ENCODE results near the gene EXO1. TPM values are rescaled to one million over a fixed set of nuclear protein-coding genes. Genes with fewer than 3 reads are reported as not detected.

The EXO1 gene
- polyA plus RNA-seq, 1 donor (not counting 4 experiments of a cell fraction or from before 2014, with no cell fraction given) = 5.4 TPM

- H3K4me1 ChIP-seq (ENCODE audit: control insufficient read depth, extremely low read depth, insufficient read depth, low read length) = peaks cover under 1% of the 10 kb centered on the region
- no peak overlapping the region for H2AFZ ChIP-seq (ENCODE audit: control insufficient read depth, low read length)
- no peaks in the 10 kb centered on the region for H3K9me1 ChIP-seq (ENCODE audit: control insufficient read depth, extremely low read depth, insufficient read depth, low read length)
- H3K36me3 ChIP-seq (ENCODE audit: control insufficient read depth in 2 of 2, extremely low read depth in 1 of 2, insufficient read depth in 2 of 2, low read length in 2 of 2) = no peaks in the 10 kb centered on the region
- dilution Hi-C loops (cut with MboI; ENCODE audit: extremely low pct_ligation_motif_present, low sequenced_read_pairs) = no loop called here
- no peak overlapping the region for H3K27ac ChIP-seq (ENCODE audit: control insufficient read depth, insufficient read depth, low read length)
- DNase-seq (ENCODE audit: low read depth, low spot score) = no peak
- H3K79me2 ChIP-seq (ENCODE audit: control insufficient read depth, insufficient read depth, low read length) = no peaks in the 10 kb centered on the region
- H3K27me3 ChIP-seq (ENCODE audit: control insufficient read depth, extremely low read depth, insufficient read depth, low read length) = no peaks in the 10 kb centered on the region
- H3K9ac ChIP-seq (ENCODE audit: control insufficient read depth, extremely low read depth, insufficient read depth, low read length) = no peak overlapping the region
- H4K20me1 ChIP-seq (ENCODE audit: control insufficient read depth, extremely low read depth, insufficient read depth, low read length) = no peaks in the 10 kb centered on the region
- TF ChIP-seq CTCF (optimal IDR thresholded peaks at IDR 0.05 in 1 of 3, IDR thresholded peaks at IDR 0.05 in 1 of 3, conservative IDR thresholded peaks at IDR 0.05 in 1 of 3; ENCODE audit: extremely low read depth in 1 of 3, insufficient read depth in 2 of 3, low read length in 3 of 3) (no peak), EZH2 (IDR thresholded peaks at IDR 0.05; ENCODE audit: low read length) (no peak)
- no peaks in the 10 kb centered on the region for H3K9me3 ChIP-seq (ENCODE audit: control insufficient read depth, low read depth, low read length)
- no peak overlapping the region for H3K4me2 ChIP-seq (ENCODE audit: control insufficient read depth, extremely low read depth, insufficient read depth, low read depth, low read length)
- FAIRE-seq = no peak
- H3K4me3 ChIP-seq (ENCODE audit: control insufficient read depth in 2 of 3, extremely low read depth in 1 of 3, insufficient read depth in 2 of 3, low read depth in 1 of 3, low read length in 3 of 3) = no peak overlapping the region
Observed at GRCh38 chr1:241808265-241808664, 39.7 kb upstream of the EXO1 start.

- no peak overlapping the region for H3K4me2 ChIP-seq (ENCODE audit: control insufficient read depth, extremely low read depth, insufficient read depth, low read depth, low read length)
- no peak for TF ChIP-seq EZH2 (IDR thresholded peaks at IDR 0.05; ENCODE audit: low read length)
- TF ChIP-seq CTCF (optimal IDR thresholded peaks at IDR 0.05 in 1 of 3, IDR thresholded peaks at IDR 0.05 in 1 of 3, conservative IDR thresholded peaks at IDR 0.05 in 1 of 3; ENCODE audit: extremely low read depth in 1 of 3, insufficient read depth in 2 of 3, low read length in 3 of 3) = no peak
Observed at GRCh38 chr1:241810769-241811405, 37.1 kb upstream of the EXO1 start.

More at GRCh38 chr1:241810769-241811405, 37.1 kb upstream of the EXO1 start:
- no peaks in the 10 kb centered on the region for H3K79me2 ChIP-seq (ENCODE audit: control insufficient read depth, insufficient read depth, low read length)
- FAIRE-seq (no peak), DNase-seq (ENCODE audit: low read depth, low spot score) (no peak)
- H3K4me3 ChIP-seq (ENCODE audit: control insufficient read depth in 2 of 3, extremely low read depth in 1 of 3, insufficient read depth in 2 of 3, low read depth in 1 of 3, low read length in 3 of 3) = no peak overlapping the region
- H3K27me3 ChIP-seq (ENCODE audit: control insufficient read depth, extremely low read depth, insufficient read depth, low read length) = no peaks in the 10 kb centered on the region
- no peak overlapping the region for H3K9ac ChIP-seq (ENCODE audit: control insufficient read depth, extremely low read depth, insufficient read depth, low read length)
- H3K4me1 ChIP-seq (ENCODE audit: control insufficient read depth, extremely low read depth, insufficient read depth, low read length) = no peaks in the 10 kb centered on the region
- no peak overlapping the region for H3K27ac ChIP-seq (ENCODE audit: control insufficient read depth, insufficient read depth, low read length)
- no peaks in the 10 kb centered on the region for H3K9me3 ChIP-seq (ENCODE audit: control insufficient read depth, low read depth, low read length)
- dilution Hi-C loops (cut with MboI; ENCODE audit: extremely low pct_ligation_motif_present, low sequenced_read_pairs) = no loop called here
- H3K36me3 ChIP-seq (ENCODE audit: control insufficient read depth in 2 of 2, extremely low read depth in 1 of 2, insufficient read depth in 2 of 2, low read length in 2 of 2) = no peaks in the 10 kb centered on the region
- no peaks in the 10 kb centered on the region for H4K20me1 ChIP-seq (ENCODE audit: control insufficient read depth, extremely low read depth, insufficient read depth, low read length)
- no peak overlapping the region for H2AFZ ChIP-seq (ENCODE audit: control insufficient read depth, low read length)
- no peaks in the 10 kb centered on the region for H3K9me1 ChIP-seq (ENCODE audit: control insufficient read depth, extremely low read depth, insufficient read depth, low read length)

Measured in keratinocyte (primary cell).